HEK293 (cell line): Measurements from ENCODE around the gene RPS19.

ENCODE experiments used
- BCL11A ChIP-seq: fragments of 450-650 bp; formaldehyde crosslinking; IDR thresholded peaks from 2 replicates; pipeline ENCODE4 v1.5.1; 2016; ENCODE audit warnings: low read depth, missing biosample characterization, missing genetic modification characterization
- BCL11B ChIP-seq: fragments of 450-650 bp; formaldehyde crosslinking; IDR thresholded peaks from 2 replicates; pipeline ENCODE4 v1.5.1; 2016; ENCODE audit warnings: low read depth, missing biosample characterization, missing genetic modification characterization
- ELK4 ChIP-seq: IDR thresholded peaks from 2 replicates; pipeline ENCODE4 v1.6.1; 2011; ENCODE audit warnings: mild to moderate bottlenecking, low read depth, low read length, borderline replicate concordance
- KLF9 ChIP-seq: fragments of 450-650 bp; formaldehyde crosslinking; IDR thresholded peaks from 2 replicates; pipeline ENCODE4 v1.5.1; 2016; ENCODE audit warnings: missing biosample characterization, missing genetic modification characterization, low read depth
- PATZ1 ChIP-seq: fragments of 450-650 bp; formaldehyde crosslinking; IDR thresholded peaks from 2 replicates; pipeline ENCODE4 v1.5.1; 2016; ENCODE audit warnings: missing biosample characterization, missing genetic modification characterization
- PRDM4 ChIP-seq: fragments of 450-650 bp; formaldehyde crosslinking; IDR thresholded peaks from 2 replicates; pipeline ENCODE4 v1.5.1; 2017; ENCODE audit warnings: missing biosample characterization, missing genetic modification characterization
- SALL2 ChIP-seq: fragments of 450-650 bp; formaldehyde crosslinking; IDR thresholded peaks from 2 replicates; pipeline ENCODE4 v1.5.0; 2017; ENCODE audit warnings: missing biosample characterization, mild to moderate bottlenecking, missing genetic modification characterization, borderline replicate concordance
- SETDB1 ChIP-seq: IDR thresholded peaks from one replicate; pipeline ENCODE4 v1.6.1; 2017; ENCODE audit warnings: mild to moderate bottlenecking, low read length, moderate library complexity, mixed read lengths; ENCODE audit not compliant: insufficient read length
- YY2 ChIP-seq: fragments of 450-650 bp; formaldehyde crosslinking; IDR thresholded peaks from 2 replicates; pipeline ENCODE4 v1.5.1; 2016; ENCODE audit warnings: missing biosample characterization, missing genetic modification characterization
- ZBTB6 ChIP-seq: fragments of 450-650 bp; formaldehyde crosslinking; IDR thresholded peaks from 2 replicates; pipeline ENCODE4 v1.5.1; 2017; ENCODE audit warnings: missing biosample characterization, missing genetic modification characterization
- ZFP3 ChIP-seq: fragments of 450-650 bp; formaldehyde crosslinking; IDR thresholded peaks from 2 replicates; pipeline ENCODE4 v1.5.1; 2016; ENCODE audit warnings: low read depth, missing biosample characterization, missing genetic modification characterization
- ZNF280D ChIP-seq: fragments of 450-650 bp; formaldehyde crosslinking; IDR thresholded peaks from 2 replicates; pipeline ENCODE4 v1.5.1; 2016; ENCODE audit warnings: missing biosample characterization, missing genetic modification characterization
- ZNF335 ChIP-seq: fragments of 450-650 bp; formaldehyde crosslinking; conservative IDR thresholded peaks from 2 replicates; pipeline ENCODE4 v1.5.1; 2016; ENCODE audit warnings: missing biosample characterization, missing genetic modification characterization
- ZNF354C ChIP-seq: fragments of 450-650 bp; formaldehyde crosslinking; IDR thresholded peaks from 2 replicates; pipeline ENCODE4 v1.5.1; 2016; ENCODE audit warnings: missing biosample characterization, missing genetic modification characterization, low read depth, borderline replicate concordance
- ZNF404 ChIP-seq: fragments of 450-650 bp; formaldehyde crosslinking; IDR thresholded peaks from 2 replicates; pipeline ENCODE4 v1.5.1; 2017; ENCODE audit warnings: missing biosample characterization, missing genetic modification characterization
- ZNF423 ChIP-seq: fragments of 450-650 bp; formaldehyde crosslinking; IDR thresholded peaks from 2 replicates; pipeline ENCODE4 v1.5.1; 2016; ENCODE audit warnings: missing biosample characterization, missing genetic modification characterization
- ZNF488 ChIP-seq: fragments of 450-650 bp; formaldehyde crosslinking; IDR thresholded peaks from 2 replicates; pipeline ENCODE4 v1.5.1; 2016; ENCODE audit warnings: missing biosample characterization, missing genetic modification characterization
- ZNF544 ChIP-seq: fragments of 450-650 bp; formaldehyde crosslinking; IDR thresholded peaks from 2 replicates; pipeline ENCODE4 v1.5.0; 2017; ENCODE audit warnings: missing biosample characterization, missing genetic modification characterization
- ZNF561 ChIP-seq: fragments of 450-650 bp; IDR thresholded peaks from 2 replicates; pipeline ENCODE4 v1.5.1; 2018; ENCODE audit warnings: missing biosample characterization, missing genetic modification characterization, borderline replicate concordance
- ZNF571 ChIP-seq: fragments of 450-650 bp; formaldehyde crosslinking; IDR thresholded peaks from 2 replicates; pipeline ENCODE4 v1.5.0; 2017; ENCODE audit warnings: missing biosample characterization, missing genetic modification characterization
- ZNF596 ChIP-seq: fragments of 450-650 bp; IDR thresholded peaks from 2 replicates; pipeline ENCODE4 v1.5.0; 2018; ENCODE audit warnings: missing biosample characterization, mild to moderate bottlenecking, missing genetic modification characterization, moderate library complexity
- ZNF610 ChIP-seq: fragments of 450-650 bp; formaldehyde crosslinking; IDR thresholded peaks from 2 replicates; pipeline ENCODE4 v1.5.1; 2016; ENCODE audit warnings: missing biosample characterization, missing genetic modification characterization, borderline replicate concordance
- ZNF670 ChIP-seq: fragments of 450-650 bp; formaldehyde crosslinking; IDR thresholded peaks from 2 replicates; pipeline ENCODE4 v1.5.1; 2016; ENCODE audit warnings: missing biosample characterization, missing genetic modification characterization, low read depth
- ZNF777 ChIP-seq: fragments of 450-650 bp; formaldehyde crosslinking; IDR thresholded peaks from 2 replicates; pipeline ENCODE4 v1.5.1; 2017; ENCODE audit warnings: missing biosample characterization, missing genetic modification characterization, borderline replicate concordance
- ZSCAN18 ChIP-seq: fragments of 450-650 bp; formaldehyde crosslinking; IDR thresholded peaks from 2 replicates; pipeline ENCODE4 v1.5.1; 2016; ENCODE audit warnings: missing biosample characterization, missing genetic modification characterization
- ZXDB ChIP-seq: fragments of 450-650 bp; formaldehyde crosslinking; IDR thresholded peaks from 2 replicates; pipeline ENCODE4 v1.5.1; 2016; ENCODE audit warnings: missing biosample characterization, missing genetic modification characterization

RPS19 gene

GRCh38 chr19:41883821-41884733 is 24.0 kb downstream of the RPS19 start (continued):
- TF ChIP-seq KLF9 (tag by site-specific recombination) (peak; percentile 90), SALL2 (tag by site-specific recombination) (no peak), ZNF280D (tag by site-specific recombination) (peak; percentile 56; the same call in 1 of the 2 replicates), BCL11A (tag by site-specific recombination) (peak; percentile 62; the same call in 1 of the 2 replicates), ZFP3 (tag by site-specific recombination) (peak; percentile 58; the same call in 1 of the 2 replicates), BCL11B (tag by site-specific recombination) (peak; percentile 88), ZSCAN18 (tag by site-specific recombination) (peak; percentile 91), ZNF571 (tag by site-specific recombination) (no peak), SETDB1 (no peak), ZNF596 (no peak), ZNF335 (tag by site-specific recombination) (peak; percentile 98), PATZ1 (tag by site-specific recombination) (peak; percentile 93), ZNF354C (tag by site-specific recombination) (no peak), ZNF610 (tag by site-specific recombination) (peak; percentile 79), ZNF488 (tag by site-specific recombination) (peak; percentile 69), ZNF404 (no peak), ZNF561 (tag by site-specific recombination) (peak; percentile 60; the same call in 1 of the 2 replicates), ZNF423 (tag by site-specific recombination) (peak; percentile 4; the same call in 1 of the 2 replicates), ELK4 (no peak; the same call in 1 of the 2 replicates), ZNF777 (tag by site-specific recombination) (peak; percentile 88), ZNF670 (no peak), ZXDB (tag by site-specific recombination) (peak; percentile 98), ZBTB6 (tag by site-specific recombination) (peak; percentile 95), PRDM4 (tag by site-specific recombination) (peak; percentile 78), YY2 (tag by site-specific recombination) (peak; percentile 94), ZNF544 (tag by site-specific recombination) (no peak)
